ENCODE measurements around the gene TMEM208. TPM values are rescaled to one million over a fixed set of nuclear protein-coding genes. Genes with fewer than 3 reads are reported as not detected.

TMEM208 gene
- total RNA-seq, 4 donors from 2014 or later, result 10.2 to 57.9 (median 27.3) TPM

DNA sequence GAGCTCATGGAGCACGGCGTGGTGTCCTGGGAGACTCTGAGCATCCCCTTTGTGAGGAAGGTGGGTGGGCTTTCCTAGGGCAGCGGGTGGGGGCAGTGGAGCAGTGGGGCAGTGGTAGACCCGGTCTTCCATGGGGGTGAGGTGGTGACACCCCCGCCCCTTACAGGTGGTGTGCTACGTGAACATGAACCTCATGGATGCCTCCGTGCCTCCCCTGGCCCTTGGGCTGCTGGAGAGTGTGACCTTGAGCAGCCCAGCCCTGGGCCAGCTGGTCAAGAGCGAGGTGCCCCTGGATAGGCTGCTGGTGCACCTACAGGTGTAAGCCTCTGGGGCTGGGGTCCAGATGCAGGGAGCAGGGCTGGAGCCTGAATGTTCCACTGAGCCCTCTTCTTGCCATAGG, 26.4 kb upstream of the TMEM208 start:
- intact Hi-C loops (cut with DNase I; ENCODE audit: low total_unique reads), result no loop called here
- Histone ChIP-seq H3K27me3 (no peaks in the 10 kb centered on the region), H3K9me3 (no peaks in the 10 kb centered on the region), H3K27ac (no peak overlapping the region), H3K4me3 (no peak overlapping the region), H3K36me3 (no peaks in the 10 kb centered on the region), H3K4me1 (no peaks in the 10 kb centered on the region)
- DNase-seq, result no peak
- TF ChIP-seq, protein P1, sequence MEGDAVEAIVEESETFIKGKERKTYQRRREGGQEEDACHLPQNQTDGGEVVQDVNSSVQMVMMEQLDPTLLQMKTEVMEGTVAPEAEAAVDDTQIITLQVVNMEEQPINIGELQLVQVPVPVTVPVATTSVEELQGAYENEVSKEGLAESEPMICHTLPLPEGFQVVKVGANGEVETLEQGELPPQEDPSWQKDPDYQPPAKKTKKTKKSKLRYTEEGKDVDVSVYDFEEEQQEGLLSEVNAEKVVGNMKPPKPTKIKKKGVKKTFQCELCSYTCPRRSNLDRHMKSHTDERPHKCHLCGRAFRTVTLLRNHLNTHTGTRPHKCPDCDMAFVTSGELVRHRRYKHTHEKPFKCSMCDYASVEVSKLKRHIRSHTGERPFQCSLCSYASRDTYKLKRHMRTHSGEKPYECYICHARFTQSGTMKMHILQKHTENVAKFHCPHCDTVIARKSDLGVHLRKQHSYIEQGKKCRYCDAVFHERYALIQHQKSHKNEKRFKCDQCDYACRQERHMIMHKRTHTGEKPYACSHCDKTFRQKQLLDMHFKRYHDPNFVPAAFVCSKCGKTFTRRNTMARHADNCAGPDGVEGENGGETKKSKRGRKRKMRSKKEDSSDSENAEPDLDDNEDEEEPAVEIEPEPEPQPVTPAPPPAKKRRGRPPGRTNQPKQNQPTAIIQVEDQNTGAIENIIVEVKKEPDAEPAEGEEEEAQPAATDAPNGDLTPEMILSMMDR (IDR thresholded peaks at IDR 0.05), result no peak
- no peak for TF ChIP-seq POLR2A (IDR thresholded peaks at IDR 0.05)

DNA sequence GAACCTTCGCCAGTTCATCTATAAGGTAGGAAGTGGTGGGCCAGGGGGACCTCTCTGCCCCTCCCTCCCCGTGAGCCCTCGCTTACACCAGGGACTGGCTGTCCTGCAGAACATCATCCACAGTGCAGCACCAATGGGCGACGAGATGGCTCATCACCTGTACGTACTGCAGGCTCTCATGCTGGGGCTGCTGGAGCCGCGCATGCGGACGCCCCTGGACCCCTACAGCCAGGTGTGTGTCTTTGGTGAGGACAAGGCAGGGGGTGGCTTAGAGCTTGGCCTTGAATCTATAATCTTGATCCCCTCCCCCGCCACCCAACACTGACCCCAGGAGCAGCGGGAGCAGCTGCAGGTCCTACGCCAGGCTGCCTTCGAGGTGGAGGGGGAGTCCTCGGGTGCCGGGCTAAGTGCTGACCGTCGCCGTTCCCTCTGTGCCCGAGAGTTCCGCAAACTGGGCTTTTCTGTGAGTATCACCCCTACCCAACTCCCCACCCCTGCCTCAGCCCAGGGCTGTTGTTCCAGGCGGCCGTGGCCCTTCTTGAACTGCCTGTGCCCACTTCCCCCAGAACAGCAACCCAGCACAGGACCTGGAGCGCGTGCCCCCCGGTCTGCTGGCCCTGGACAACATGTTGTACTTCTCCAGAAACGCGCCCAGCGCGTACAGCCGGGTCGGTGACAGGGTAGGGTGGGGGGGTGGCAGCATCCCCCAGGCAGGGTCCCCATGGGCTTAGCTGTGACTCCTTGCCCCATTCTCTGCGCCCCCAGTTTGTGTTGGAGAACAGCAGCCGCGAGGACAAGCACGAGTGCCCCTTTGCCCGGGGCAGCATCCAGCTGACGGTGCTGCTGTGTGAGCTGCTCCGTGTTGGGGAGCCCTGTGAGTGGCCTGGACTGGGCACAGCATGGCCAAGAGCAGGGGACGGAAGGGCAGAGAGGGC, 25.3 kb upstream of the TMEM208 start:
- Histone ChIP-seq H3K27me3 (no peaks in the 10 kb centered on the region), H3K4me3 (no peak overlapping the region), H3K36me3 (no peaks in the 10 kb centered on the region), H3K9me3 (no peaks in the 10 kb centered on the region), H3K4me1 (no peaks in the 10 kb centered on the region), H3K27ac (no peak overlapping the region)
- TF ChIP-seq, protein P1 (IDR thresholded peaks at IDR 0.05), result no peak
- TF ChIP-seq POLR2A (IDR thresholded peaks at IDR 0.05), result no peak
- DNase-seq, result no peak
- intact Hi-C loops (cut with DNase I; ENCODE audit: low total_unique reads), result no loop called here

DNA sequence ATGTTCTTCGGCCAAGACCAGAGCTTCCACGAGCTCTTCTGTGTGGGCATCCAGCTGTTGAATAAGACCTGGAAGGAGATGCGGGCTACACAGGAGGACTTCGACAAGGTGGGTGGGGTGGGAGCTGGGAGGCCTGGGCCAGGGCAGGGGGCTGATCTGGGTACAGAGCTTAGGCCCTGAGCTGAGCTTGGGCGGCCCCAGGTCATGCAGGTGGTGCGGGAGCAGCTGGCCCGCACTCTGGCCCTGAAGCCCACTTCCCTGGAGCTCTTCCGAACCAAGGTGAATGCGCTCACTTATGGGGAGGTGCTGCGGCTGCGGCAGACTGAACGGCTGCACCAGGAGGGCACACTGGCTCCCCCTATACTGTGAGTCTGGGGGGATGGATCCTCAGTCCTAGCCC, 24.5 kb upstream of the TMEM208 start:
- H3K36me3 ChIP-seq, result no peaks in the 10 kb centered on the region

DNA sequence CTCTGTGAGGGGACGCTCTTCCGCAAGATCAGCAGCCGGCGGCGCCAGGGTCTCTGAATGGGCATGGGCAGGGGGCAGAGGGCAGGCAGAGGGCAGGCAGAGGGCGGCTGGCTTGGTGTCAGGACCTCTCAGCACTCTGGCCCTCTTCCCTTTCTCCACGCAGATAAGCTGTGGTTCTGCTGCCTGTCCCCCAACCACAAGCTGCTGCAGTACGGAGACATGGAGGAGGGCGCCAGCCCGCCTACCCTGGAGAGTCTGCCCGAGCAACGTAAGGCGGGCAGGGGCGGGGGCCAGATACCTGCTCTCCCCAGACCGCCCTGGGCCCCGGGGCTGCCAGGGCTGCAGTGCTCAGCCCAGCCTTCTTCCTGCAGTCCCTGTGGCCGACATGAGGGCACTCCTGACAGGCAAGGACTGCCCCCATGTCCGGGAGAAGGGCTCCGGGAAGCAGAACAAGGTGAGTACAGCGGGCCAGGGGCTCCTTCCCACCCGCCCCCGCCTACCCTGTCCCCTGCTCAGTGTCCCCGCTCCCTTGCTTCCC, 23.9 kb upstream of the TMEM208 start:
- no peaks in the 10 kb centered on the region for H3K27me3 ChIP-seq
- H3K9me3 ChIP-seq, result no peaks in the 10 kb centered on the region
- intact Hi-C loops (cut with DNase I; ENCODE audit: low total_unique reads), result no loop called here
- DNase-seq, result no peak
- H3K27ac ChIP-seq, result no peak overlapping the region
- H3K4me3 ChIP-seq, result no peak overlapping the region
- TF ChIP-seq, protein P1 (IDR thresholded peaks at IDR 0.05), result no peak
- TF ChIP-seq POLR2A (IDR thresholded peaks at IDR 0.05), result no peak
- H3K4me1 ChIP-seq, result no peaks in the 10 kb centered on the region
- no peaks in the 10 kb centered on the region for H3K36me3 ChIP-seq

More for the DNA sequence above, 24.5 kb upstream of the TMEM208 start:
- Histone ChIP-seq H3K27ac (no peak overlapping the region), H3K4me1 (no peaks in the 10 kb centered on the region), H3K27me3 (no peaks in the 10 kb centered on the region), H3K4me3 (no peak overlapping the region), H3K9me3 (no peaks in the 10 kb centered on the region)
- DNase-seq, result no peak
- TF ChIP-seq, protein P1 (IDR thresholded peaks at IDR 0.05), result no peak
- no peak for TF ChIP-seq POLR2A (IDR thresholded peaks at IDR 0.05)
- intact Hi-C loops (cut with DNase I; ENCODE audit: low total_unique reads), result no loop called here

DNA sequence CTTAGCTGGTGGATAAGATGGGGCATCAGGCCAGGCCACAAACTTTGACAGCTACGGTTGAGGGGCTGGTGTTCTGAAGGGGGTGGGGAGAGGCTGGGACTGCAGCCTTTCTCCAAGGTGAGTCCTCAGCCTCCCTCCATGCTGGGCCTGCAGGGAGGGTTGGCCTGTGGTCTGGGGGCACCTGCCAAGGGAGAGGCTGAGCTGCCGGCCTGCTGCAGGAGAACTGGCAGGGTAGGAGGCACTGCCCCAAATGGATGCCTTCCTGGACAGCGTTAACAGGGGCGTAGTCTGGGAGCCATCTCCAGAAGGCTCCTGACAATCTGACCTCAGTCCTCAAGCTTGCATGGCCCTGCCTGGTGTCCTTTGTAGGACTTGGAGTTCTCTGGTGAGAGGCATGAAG, 22.9 kb upstream of the TMEM208 start:
- Histone ChIP-seq H3K9me3 (no peaks in the 10 kb centered on the region), H3K4me1 (no peaks in the 10 kb centered on the region), H3K36me3 (no peaks in the 10 kb centered on the region), H3K27me3 (no peaks in the 10 kb centered on the region), H3K27ac (no peak overlapping the region), H3K4me3 (no peak overlapping the region)
- intact Hi-C loops (cut with DNase I; ENCODE audit: low total_unique reads), result no loop called here
- TF ChIP-seq, protein P1 (IDR thresholded peaks at IDR 0.05), result no peak
- no peak for TF ChIP-seq POLR2A (IDR thresholded peaks at IDR 0.05)
- DNase-seq, result no peak
